HEK293T (cell line): ENCODE data around the gene TLR5.

Experiments
- ARNT ChIP-seq: fragments of 450-650 bp; IDR thresholded peaks from 2 replicates; pipeline ENCODE4 v1.6.1; 2017; ENCODE audit warnings: mild to moderate bottlenecking
- ELF4 ChIP-seq: fragments of 450-650 bp; IDR thresholded peaks from 2 replicates; pipeline ENCODE4 v1.6.1; 2017; ENCODE audit warnings: antibody characterized with exemption
- FOXA1 ChIP-seq: fragments of 450-650 bp; IDR thresholded peaks from 2 replicates; pipeline ENCODE4 v1.6.1; 2016; ENCODE audit warnings: mild to moderate bottlenecking
- FOXK2 ChIP-seq: fragments of 450-650 bp; IDR thresholded peaks from 2 replicates; pipeline ENCODE4 v1.6.1; 2016; ENCODE audit warnings: mild to moderate bottlenecking
- SP1 ChIP-seq: fragments of 450-650 bp; IDR thresholded peaks from 2 replicates; pipeline ENCODE4 v1.6.1; 2017
- SUZ12 ChIP-seq: fragments of 450-650 bp; IDR thresholded peaks from 2 replicates; pipeline ENCODE4 v1.6.1; 2016; ENCODE audit warnings: mild to moderate bottlenecking

GRCh38 chr1:223110952-223111351 is 32.1 kb downstream of the TLR5 start:
- no peak for TF ChIP-seq SP1
- no peak for TF ChIP-seq FOXK2
- TF ChIP-seq ARNT: no peak
- no peak for TF ChIP-seq SUZ12
- no peak for TF ChIP-seq ELF4
- TF ChIP-seq FOXA1: no peak
